K562 (cell line): ENCODE results near the gene HSD17B11. TPM values are rescaled to one million over a fixed set of nuclear protein-coding genes. Genes with fewer than 3 reads are reported as not detected.

ENCODE experiments used
- CHAMP1 ChIP-seq: fragments of 450-650 bp; IDR thresholded peaks from 2 replicates; pipeline ENCODE4 v1.6.1; 2016; ENCODE audit warnings: mild to moderate bottlenecking
- COPS2 ChIP-seq: fragments of 450-650 bp; conservative IDR thresholded peaks from 2 replicates; pipeline ENCODE4 v1.6.1; 2016; ENCODE audit warnings: mild to moderate bottlenecking, moderate library complexity
- EZH2 ChIP-seq: IDR thresholded peaks from 2 replicates; pipeline ENCODE4 v1.6.1; 2012; ENCODE audit warnings: low read depth, mild to moderate bottlenecking, inconsistent platforms, low read length, borderline replicate concordance
- GTF3C2 ChIP-seq: IDR thresholded peaks from 3 replicates; pipeline ENCODE4 v1.6.1; 2011; ENCODE audit warnings: borderline replicate concordance, mild to moderate bottlenecking, moderate library complexity; ENCODE audit not compliant: insufficient read length; ENCODE audit errors: extremely low read depth
- HNRNPH1 ChIP-seq: fragments of 200-400 bp; formaldehyde crosslinking; optimal IDR thresholded peaks from 2 replicates; pipeline ENCODE3; 2017; ENCODE audit warnings: low read depth, mild to moderate bottlenecking, low read length, moderate library complexity
- MAX ChIP-seq: sonication (generic); formaldehyde crosslinking; IDR thresholded peaks from 2 replicates; pipeline ENCODE4 v1.9.0; 2022; ENCODE audit warnings: mild to moderate bottlenecking, missing genetic modification reagents
- MEF2A ChIP-seq: IDR thresholded peaks from 2 replicates; pipeline ENCODE4 v1.6.1; 2011; ENCODE audit warnings: low read depth, mild to moderate bottlenecking, low read length, moderate library complexity; ENCODE audit not compliant: control insufficient read depth
- SNIP1 ChIP-seq: fragments of 450-650 bp; IDR thresholded peaks from 2 replicates; pipeline ENCODE4 v1.7.1; 2017; ENCODE audit warnings: low read depth, mild to moderate bottlenecking
- TEAD2 ChIP-seq: fragments of 450-650 bp; IDR thresholded peaks from 2 replicates; pipeline ENCODE4 v1.6.1; 2016; ENCODE audit warnings: missing genetic modification characterization, control low read depth, missing compliant biosample characterization
- ZBTB8A ChIP-seq: fragments of 450-650 bp; IDR thresholded peaks from 2 replicates; pipeline ENCODE4 v1.6.1; 2018; ENCODE audit warnings: mild to moderate bottlenecking, moderate library complexity; ENCODE audit not compliant: partially characterized antibody
- ZKSCAN3 ChIP-seq: fragments of 250-450 bp; sonication (Bioruptor Pico); IDR thresholded peaks from 2 replicates; pipeline ENCODE4 v1.4.0; 2020
- ZNF354B ChIP-seq: fragments of 250-450 bp; sonication (Bioruptor Pico); IDR thresholded peaks from 2 replicates; pipeline ENCODE4 v1.4.0; 2020
- ZNF511 ChIP-seq: sonication (generic); formaldehyde crosslinking; IDR thresholded peaks from 2 replicates; pipeline ENCODE4 v1.8.0; 2022; ENCODE audit warnings: mild to moderate bottlenecking, missing genetic modification reagents
- ZNF609 ChIP-seq: sonication (generic); formaldehyde crosslinking; IDR thresholded peaks from 2 replicates; pipeline ENCODE4 v1.8.1; 2023; ENCODE audit warnings: missing genetic modification reagents, mild to moderate bottlenecking, borderline replicate concordance
- polyA plus RNA-seq, 8 experiments: library from polyadenylated mRNA; depleted of rRNA in 4 of 8; stranded (reverse) in 5 of 8; unstranded in 3 of 8; fragments of >200 nt; fragmentation: Nextera tagmentation in 2 of 8; fragmentation: Illumina TruSeq in 1 of 8; extraction: Ambion mirVana in 2 of 8; extraction: Trizol in 1 of 8; gene quantifications; 2 replicates each; pipeline versions ENCODE4 v1.2.1 to v1.2.3, GENCODE V29; 2011 to 2014; ENCODE audit warnings: inconsistent platforms in 1 of 8, missing spikeins in 1 of 8
- total RNA-seq, 7 experiments: library from RNA; depleted of rRNA in 6 of 7; stranded (reverse); fragments of >200 nt in 6 of 7; fragmentation: Illumina TruSeq in 2 of 7; extraction: Trizol in 2 of 7; gene quantifications; 2 replicates each; pipeline versions ENCODE4 v1.2.1 to v1.2.3, GENCODE V29; 2011 to 2021; ENCODE audit warnings: low replicate concordance in 1 of 7

HSD17B11 gene
- total and polyA plus RNA-seq, 9 of the 15 experiments (the other 6 are each of a cell fraction or from before 2014, with no cell fraction given) = 26.0 to 108 (median 81.0) TPM

- TF ChIP-seq CHAMP1 = peak; percentile 94
- TF ChIP-seq HNRNPH1 = no peak
- TF ChIP-seq ZNF354B (CRISPR knock-in tag) = no peak
- TF ChIP-seq SNIP1 = no peak
- TF ChIP-seq TEAD2 (tag) = no peak
- TF ChIP-seq ZKSCAN3 (CRISPR knock-in tag) = no peak
- TF ChIP-seq COPS2 = no peak
- no peak for TF ChIP-seq ZNF609
- TF ChIP-seq MAX = peak; percentile 81
- peak; percentile 50; the same call in 1 of the 2 replicates for TF ChIP-seq ZNF511 (CRISPR knock-in tag)
- TF ChIP-seq GTF3C2 = no peak
- no peak for TF ChIP-seq MEF2A
- no peak for TF ChIP-seq ZBTB8A
- TF ChIP-seq EZH2 = no peak
Observed at GRCh38 chr4:87422104-87423052, 31.4 kb upstream of the HSD17B11 start, which contains the start of gene NUDT9 (continued).
